ENCODE data around the gene USP28.

DNA sequence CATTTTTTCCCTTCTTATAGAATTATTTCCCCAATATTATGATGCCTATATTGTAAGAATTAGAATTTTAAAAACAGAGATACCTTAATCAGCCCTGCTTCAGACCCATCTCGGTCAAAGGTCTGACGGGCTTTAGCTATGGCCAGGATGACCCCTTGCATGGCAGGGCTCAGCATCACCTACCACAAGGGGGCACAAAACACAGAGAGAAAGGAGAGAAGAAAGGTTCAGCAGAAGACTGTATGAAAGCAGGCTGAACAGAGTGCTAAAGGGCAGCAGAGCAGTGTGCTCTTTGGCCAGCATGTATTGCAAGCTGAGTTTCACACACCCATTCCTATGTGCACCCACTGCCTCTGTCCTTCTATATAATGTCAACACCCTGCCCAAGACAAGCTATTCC is 69.0 kb downstream of the USP28 start:
- TF ChIP-seq, protein P1, sequence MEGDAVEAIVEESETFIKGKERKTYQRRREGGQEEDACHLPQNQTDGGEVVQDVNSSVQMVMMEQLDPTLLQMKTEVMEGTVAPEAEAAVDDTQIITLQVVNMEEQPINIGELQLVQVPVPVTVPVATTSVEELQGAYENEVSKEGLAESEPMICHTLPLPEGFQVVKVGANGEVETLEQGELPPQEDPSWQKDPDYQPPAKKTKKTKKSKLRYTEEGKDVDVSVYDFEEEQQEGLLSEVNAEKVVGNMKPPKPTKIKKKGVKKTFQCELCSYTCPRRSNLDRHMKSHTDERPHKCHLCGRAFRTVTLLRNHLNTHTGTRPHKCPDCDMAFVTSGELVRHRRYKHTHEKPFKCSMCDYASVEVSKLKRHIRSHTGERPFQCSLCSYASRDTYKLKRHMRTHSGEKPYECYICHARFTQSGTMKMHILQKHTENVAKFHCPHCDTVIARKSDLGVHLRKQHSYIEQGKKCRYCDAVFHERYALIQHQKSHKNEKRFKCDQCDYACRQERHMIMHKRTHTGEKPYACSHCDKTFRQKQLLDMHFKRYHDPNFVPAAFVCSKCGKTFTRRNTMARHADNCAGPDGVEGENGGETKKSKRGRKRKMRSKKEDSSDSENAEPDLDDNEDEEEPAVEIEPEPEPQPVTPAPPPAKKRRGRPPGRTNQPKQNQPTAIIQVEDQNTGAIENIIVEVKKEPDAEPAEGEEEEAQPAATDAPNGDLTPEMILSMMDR (IDR thresholded peaks at IDR 0.05), result peak in 3 of 6 experiments; percentile 23 to 31 (median 25)
- TF ChIP-seq POLR2A (IDR thresholded peaks at IDR 0.05), result no peak

Data from Peyer's patch (tissue), 4 donors.